Hepatocyte (in vitro differentiated cells): ENCODE data around the gene SOX18. TPM values are rescaled to one million over a fixed set of nuclear protein-coding genes. Genes with fewer than 3 reads are reported as not detected.
A peak's percentile ranks its signal among the peaks of the same experiment; 100 is the strongest.

ENCODE experiments used
- DNase-seq: peaks from one replicate; pipeline ENCODE4 v3.0.0-alpha.2; 2016; ENCODE audit warnings: low spot score
- H2AFZ ChIP-seq: fragments of 200-600 bp; sonication (generic); 2 replicates; pipeline ENCODE4 v1.6.0; 2016; ENCODE audit warnings: antibody characterized with exemption, mild to moderate bottlenecking
- H3K27ac ChIP-seq: fragments of 200-600 bp; sonication (generic); 2 replicates; pipeline ENCODE4 v1.5.1; 2016; ENCODE audit warnings: mild to moderate bottlenecking
- H3K27me3 ChIP-seq: fragments of 200-600 bp; sonication (generic); 2 replicates; pipeline ENCODE4 v1.6.1; 2016
- H3K36me3 ChIP-seq: fragments of 200-600 bp; sonication (generic); replicated peaks from 2 replicates; pipeline ENCODE4 v1.5.1; 2016; ENCODE audit warnings: low read depth; ENCODE audit not compliant: insufficient read depth
- H3K4me1 ChIP-seq: fragments of 200-600 bp; sonication (generic); 2 replicates; pipeline ENCODE4 v1.5.1; 2016; ENCODE audit warnings: mild to moderate bottlenecking, moderate library complexity; ENCODE audit not compliant: insufficient read depth
- H3K4me2 ChIP-seq: fragments of 200-600 bp; sonication (generic); 2 replicates; pipeline ENCODE4 v1.6.0; 2016
- H3K4me3 ChIP-seq: fragments of 200-600 bp; sonication (generic); 2 replicates; pipeline ENCODE4 v1.5.1; 2016; ENCODE audit warnings: mild to moderate bottlenecking
- H3K79me2 ChIP-seq: fragments of 200-600 bp; sonication (generic); 2 replicates; pipeline ENCODE4 v1.6.0; 2017; ENCODE audit warnings: mild to moderate bottlenecking
- H3K9me2 ChIP-seq: fragments of 200-600 bp; sonication (generic); replicated peaks from 2 replicates; pipeline ENCODE4 v1.6.0; 2017; ENCODE audit warnings: mild to moderate bottlenecking; ENCODE audit not compliant: insufficient read depth
- H3K9me3 ChIP-seq: fragments of 200-600 bp; sonication (generic); 2 replicates; pipeline ENCODE4 v1.5.1; 2016; ENCODE audit warnings: low read depth, mild to moderate bottlenecking
- H4K20me1 ChIP-seq: fragments of 200-600 bp; sonication (generic); 2 replicates; pipeline ENCODE4 v1.6.0; 2016; ENCODE audit warnings: mild to moderate bottlenecking; ENCODE audit not compliant: insufficient read depth, poor library complexity, severe bottlenecking
- CTCF ChIP-seq: fragments of 200-600 bp; sonication (generic); IDR thresholded peaks from 2 replicates; pipeline ENCODE4 v1.5.1; 2016; ENCODE audit warnings: antibody characterized with exemption, mild to moderate bottlenecking; ENCODE audit not compliant: poor library complexity
- EZH2 ChIP-seq: fragments of 200-600 bp; sonication (generic); IDR thresholded peaks from 2 replicates; pipeline ENCODE4 v1.6.1; 2016; ENCODE audit warnings: antibody characterized with exemption, mild to moderate bottlenecking, borderline replicate concordance
- EZH2phosphoT487 ChIP-seq: fragments of 200-600 bp; sonication (generic); IDR thresholded peaks from one replicate; pipeline ENCODE4 v1.6.1; 2018; ENCODE audit warnings: antibody characterized with exemption, mild to moderate bottlenecking, low read depth, moderate library complexity; ENCODE audit not compliant: unreplicated experiment, severe bottlenecking
- WGBS: methylation state at CpG from one replicate; pipeline ENCODE4 v1.1.6; 2016; ENCODE audit warnings: low lambda C conversion rate; ENCODE audit errors: missing lambda C conversion rate; 5-methylcytosine and 5-hydroxymethylcytosine counted together
- polyA plus RNA-seq: library from polyadenylated mRNA; unstranded; fragments of >200 nt; fragmentation: Nextera tagmentation; extraction: Ambion mirVana; gene quantifications from 2 replicates; pipeline ENCODE4 v1.2.1, GENCODE V29; 2016
- total RNA-seq: library from RNA; depleted of rRNA; stranded (reverse); fragments of >200 nt; gene quantifications from 2 replicates; pipeline ENCODE4 v1.2.3, GENCODE V29; 2014

SOX18 gene
- total RNA-seq (not detected in 2 replicates), polyA plus RNA-seq (1.9 and 2.0 TPM in 2 replicates)

GRCh38 chr20:64049060-64049877 lies at the start of gene SOX18:
TSS of gene SOX18 (minus strand) at chr20:64049639. CDS start at chr20:64049516, 123 bp downstream.
- no peak for TF ChIP-seq EZH2
- no peak for TF ChIP-seq CTCF
- TF ChIP-seq EZH2phosphoT487, result no peak
- peak; percentile 69 for DNase-seq
- no peaks in the 10 kb centered on the region for H3K36me3 ChIP-seq
- H3K9me2 ChIP-seq, result no peaks in the 10 kb centered on the region
- peaks cover 19% of the 10 kb centered on the region for H3K4me1 ChIP-seq
- H3K4me2 ChIP-seq, result peak within 1 kb of the TSS; percentile 77
- H3K27ac ChIP-seq, result no peak within 1 kb of the TSS
- no peaks in the 10 kb centered on the region for H4K20me1 ChIP-seq
- H3K79me2 ChIP-seq, result no peaks in the 10 kb centered on the region
- no peak within 1 kb of the TSS for H3K4me3 ChIP-seq
- H3K27me3 ChIP-seq, result peaks cover 42% of the 10 kb centered on the region
- H2AFZ ChIP-seq, result no peak within 1 kb of the TSS
- no peaks in the 10 kb centered on the region for H3K9me3 ChIP-seq
- WGBS, result 2% methylated on average over 36 of the region's 111 CpGs

DNA sequence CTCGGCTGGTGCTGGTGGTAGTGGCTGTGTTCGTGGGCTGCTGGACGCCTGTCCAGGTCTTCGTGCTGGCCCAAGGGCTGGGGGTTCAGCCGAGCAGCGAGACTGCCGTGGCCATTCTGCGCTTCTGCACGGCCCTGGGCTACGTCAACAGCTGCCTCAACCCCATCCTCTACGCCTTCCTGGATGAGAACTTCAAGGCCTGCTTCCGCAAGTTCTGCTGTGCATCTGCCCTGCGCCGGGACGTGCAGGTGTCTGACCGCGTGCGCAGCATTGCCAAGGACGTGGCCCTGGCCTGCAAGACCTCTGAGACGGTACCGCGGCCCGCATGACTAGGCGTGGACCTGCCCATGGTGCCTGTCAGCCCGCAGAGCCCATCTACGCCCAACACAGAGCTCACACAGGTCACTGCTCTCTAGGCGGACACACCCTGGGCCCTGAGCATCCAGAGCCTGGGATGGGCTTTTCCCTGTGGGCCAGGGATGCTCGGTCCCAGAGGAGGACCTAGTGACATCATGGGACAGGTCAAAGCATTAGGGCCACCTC lies 49.1 kb upstream of the SOX18 start:
- Histone ChIP-seq H3K4me2 (no peak overlapping the region), H3K4me1 (peaks cover 8% of the 10 kb centered on the region), H3K4me3 (no peak overlapping the region), H3K79me2 (no peaks in the 10 kb centered on the region), H3K9me2 (no peaks in the 10 kb centered on the region), H4K20me1 (no peaks in the 10 kb centered on the region), H3K27me3 (peaks cover 33% of the 10 kb centered on the region), H2AFZ (no peak overlapping the region), H3K27ac (no peak overlapping the region), H3K9me3 (no peaks in the 10 kb centered on the region), H3K36me3 (no peaks in the 10 kb centered on the region)
- TF ChIP-seq EZH2 (no peak), CTCF (no peak), EZH2phosphoT487 (no peak)
- 99% methylated on average over 28 of the region's 28 CpGs for WGBS
- no peak for DNase-seq

DNA sequence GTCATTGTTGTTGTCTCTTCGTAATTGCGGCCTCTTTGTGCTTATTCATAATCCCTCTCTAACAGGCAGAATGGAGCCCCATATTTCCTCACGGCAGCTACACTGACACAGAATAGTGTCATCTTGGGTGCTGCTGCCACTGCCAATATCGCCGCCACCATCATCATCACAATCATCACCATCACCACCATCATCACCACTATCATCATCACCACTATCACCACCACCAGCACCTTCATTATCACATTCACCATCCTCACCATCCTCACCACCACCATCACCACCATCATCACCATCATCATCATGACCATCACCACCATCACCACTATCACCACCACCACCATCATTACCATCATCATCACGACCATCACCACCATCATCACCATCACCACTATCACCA lies 47.1 kb upstream of the SOX18 start:
- Histone ChIP-seq H3K4me2 (no peak overlapping the region), H3K27ac (no peak overlapping the region), H3K9me2 (no peaks in the 10 kb centered on the region), H3K4me3 (no peak overlapping the region), H4K20me1 (no peaks in the 10 kb centered on the region), H3K79me2 (no peaks in the 10 kb centered on the region), H2AFZ (no peak overlapping the region), H3K4me1 (no peaks in the 10 kb centered on the region), H3K9me3 (no peaks in the 10 kb centered on the region), H3K27me3 (peaks cover 15% of the 10 kb centered on the region), H3K36me3 (no peaks in the 10 kb centered on the region)
- DNase-seq, result no peak
- TF ChIP-seq CTCF, result no peak
- TF ChIP-seq EZH2phosphoT487, result no peak
- no peak for TF ChIP-seq EZH2
- 91% methylated on average over 6 of the region's 6 CpGs for WGBS
